OCI-LY3 (cell line): ENCODE results near the gene AGRP.

Experiments used
- H2AFZ ChIP-seq: fragments of 200-600, 300-600 bp; shearing (Covaris generic); 2 replicates; pipeline ENCODE4 v1.6.0; 2014; ENCODE audit warnings: antibody characterized with exemption, low read depth, low read length
- H3K27ac ChIP-seq: fragments of 200-600, 300-600 bp; sonication (generic); 2 replicates; pipeline ENCODE4 v1.5.1; 2014; ENCODE audit warnings: mild to moderate bottlenecking, low read length, moderate library complexity, mixed read lengths
- H3K27me3 ChIP-seq: fragments of 200-600, 300-600 bp; sonication (generic); 2 replicates; pipeline ENCODE4 v1.6.1; 2014; ENCODE audit warnings: low read depth, low read length, mixed read lengths
- H3K36me3 ChIP-seq: fragments of 200-600, 300-600 bp; sonication (generic); replicated peaks from 2 replicates; pipeline ENCODE3; 2014; ENCODE audit warnings: low read depth, low read length, mixed read lengths
- H3K4me1 ChIP-seq: fragments of 300-600, 200-600 bp; sonication (generic); 2 replicates; pipeline ENCODE4 v1.6.1; 2014; ENCODE audit warnings: low read length, mixed read lengths
- H3K4me2 ChIP-seq: fragments of 200-600, 300-600 bp; sonication (generic); 2 replicates; pipeline ENCODE4 v1.6.1; 2014; ENCODE audit warnings: low read length, mixed read lengths
- H3K4me3 ChIP-seq: fragments of 300-600, 200-600 bp; sonication (generic); 2 replicates; pipeline ENCODE4 v1.5.1; 2014; ENCODE audit warnings: antibody characterized with exemption, mild to moderate bottlenecking, low read length, moderate library complexity
- H3K79me2 ChIP-seq: fragments of 300-600, 200-600 bp; shearing (Covaris generic); 2 replicates; pipeline ENCODE4 v1.6.1; 2014; ENCODE audit warnings: mild to moderate bottlenecking, low read length, mixed read lengths
- H3K9ac ChIP-seq: fragments of 300-600, 200-600 bp; shearing (Covaris generic); 2 replicates; pipeline ENCODE4 v1.6.0; 2014; ENCODE audit warnings: mild to moderate bottlenecking, low read length, moderate library complexity
- H3K9me3 ChIP-seq: fragments of 200-600, 300-600 bp; shearing (Covaris generic); 2 replicates; pipeline ENCODE4 v1.6.1; 2014; ENCODE audit warnings: low read length, mixed read lengths; ENCODE audit not compliant: insufficient read depth
- H4K20me1 ChIP-seq: fragments of 200-600, 300-600 bp; sonication (generic); 2 replicates; pipeline ENCODE4 v1.6.1; 2016; ENCODE audit warnings: low read length, mixed read lengths; ENCODE audit not compliant: insufficient read depth
- EZH2phosphoT487 ChIP-seq: fragments of 200-600 bp; shearing (Covaris generic); IDR thresholded peaks from 2 replicates; pipeline ENCODE4 v1.6.1; 2018; ENCODE audit warnings: antibody characterized with exemption, mixed run types, low read depth
- TF ChIP-seq, protein P1 (sequence below): fragments of 200-600, 300-600 bp; sonication (generic); IDR thresholded peaks from 2 replicates; pipeline ENCODE4 v1.5.1; 2014; ENCODE audit warnings: antibody characterized with exemption, low read length, low read depth

AGRP gene

GRCh38 chr16:67509016-67509415 is 25.7 kb upstream of the AGRP start:
- Histone ChIP-seq H4K20me1 (no peaks in the 10 kb centered on the region), H3K9me3 (no peaks in the 10 kb centered on the region), H3K27ac (no peak overlapping the region), H2AFZ (no peak overlapping the region), H3K4me3 (no peak overlapping the region), H3K4me2 (no peak overlapping the region), H3K27me3 (no peaks in the 10 kb centered on the region), H3K79me2 (no peaks in the 10 kb centered on the region), H3K4me1 (peaks cover 24% of the 10 kb centered on the region), H3K36me3 (no peaks in the 10 kb centered on the region), H3K9ac (no peak overlapping the region)
- TF ChIP-seq EZH2phosphoT487, result no peak
- TF ChIP-seq, protein P1, sequence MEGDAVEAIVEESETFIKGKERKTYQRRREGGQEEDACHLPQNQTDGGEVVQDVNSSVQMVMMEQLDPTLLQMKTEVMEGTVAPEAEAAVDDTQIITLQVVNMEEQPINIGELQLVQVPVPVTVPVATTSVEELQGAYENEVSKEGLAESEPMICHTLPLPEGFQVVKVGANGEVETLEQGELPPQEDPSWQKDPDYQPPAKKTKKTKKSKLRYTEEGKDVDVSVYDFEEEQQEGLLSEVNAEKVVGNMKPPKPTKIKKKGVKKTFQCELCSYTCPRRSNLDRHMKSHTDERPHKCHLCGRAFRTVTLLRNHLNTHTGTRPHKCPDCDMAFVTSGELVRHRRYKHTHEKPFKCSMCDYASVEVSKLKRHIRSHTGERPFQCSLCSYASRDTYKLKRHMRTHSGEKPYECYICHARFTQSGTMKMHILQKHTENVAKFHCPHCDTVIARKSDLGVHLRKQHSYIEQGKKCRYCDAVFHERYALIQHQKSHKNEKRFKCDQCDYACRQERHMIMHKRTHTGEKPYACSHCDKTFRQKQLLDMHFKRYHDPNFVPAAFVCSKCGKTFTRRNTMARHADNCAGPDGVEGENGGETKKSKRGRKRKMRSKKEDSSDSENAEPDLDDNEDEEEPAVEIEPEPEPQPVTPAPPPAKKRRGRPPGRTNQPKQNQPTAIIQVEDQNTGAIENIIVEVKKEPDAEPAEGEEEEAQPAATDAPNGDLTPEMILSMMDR, result no peak

- Histone ChIP-seq H3K36me3 (no peaks in the 10 kb centered on the region), H3K9me3 (no peaks in the 10 kb centered on the region), H3K4me2 (peak overlapping the region; percentile 71), H3K79me2 (no peaks in the 10 kb centered on the region), H3K4me3 (peak overlapping the region; percentile 63), H3K9ac (peak overlapping the region; percentile 42), H3K4me1 (peaks cover 17% of the 10 kb centered on the region), H3K27me3 (no peaks in the 10 kb centered on the region), H3K27ac (no peak overlapping the region), H4K20me1 (no peaks in the 10 kb centered on the region), H2AFZ (no peak overlapping the region)
- TF ChIP-seq, protein P1, result no peak
- TF ChIP-seq EZH2phosphoT487, result no peak
Observed at GRCh38 chr16:67506468-67506867, 23.1 kb upstream of the AGRP start.

- H3K27me3 ChIP-seq, result no peaks in the 10 kb centered on the region
- H3K4me2 ChIP-seq, result no peak overlapping the region
- H2AFZ ChIP-seq, result no peak overlapping the region
- TF ChIP-seq, protein P1, result no peak
- no peak for TF ChIP-seq EZH2phosphoT487
- no peaks in the 10 kb centered on the region for H4K20me1 ChIP-seq
- H3K4me1 ChIP-seq, result peaks cover 17% of the 10 kb centered on the region
- H3K9ac ChIP-seq, result no peak overlapping the region
- H3K79me2 ChIP-seq, result no peaks in the 10 kb centered on the region
- H3K27ac ChIP-seq, result no peak overlapping the region
- H3K36me3 ChIP-seq, result no peaks in the 10 kb centered on the region
- H3K4me3 ChIP-seq, result no peak overlapping the region
- no peaks in the 10 kb centered on the region for H3K9me3 ChIP-seq
Observed at GRCh38 chr16:67504031-67505021, 21.0 kb upstream of the AGRP start.

DNA sequence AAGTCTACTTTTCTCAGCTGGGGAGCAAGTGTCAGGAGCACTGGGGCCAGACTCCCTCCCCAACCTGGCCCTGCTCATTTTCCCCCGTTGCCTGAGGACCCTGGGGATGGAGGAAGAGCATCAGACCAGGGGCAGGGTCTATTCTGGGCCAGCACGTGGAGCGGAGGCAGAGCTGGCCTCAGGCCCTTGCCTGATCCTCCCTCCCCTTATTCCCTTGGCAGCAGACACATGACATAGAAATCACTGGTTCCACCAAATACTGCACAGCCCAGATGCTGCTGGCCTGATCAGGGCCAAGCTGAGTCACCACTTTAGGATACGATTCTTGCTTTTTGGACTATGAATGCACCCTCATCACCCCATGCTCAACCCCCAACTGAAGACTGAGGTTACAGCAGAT is 15.8 kb upstream of the AGRP start:
- Histone ChIP-seq H3K27me3 (no peaks in the 10 kb centered on the region), H3K4me1 (no peaks in the 10 kb centered on the region), H4K20me1 (no peaks in the 10 kb centered on the region), H3K79me2 (no peaks in the 10 kb centered on the region), H3K9me3 (no peaks in the 10 kb centered on the region), H2AFZ (no peak overlapping the region), H3K27ac (no peak overlapping the region), H3K9ac (no peak overlapping the region), H3K4me2 (no peak overlapping the region), H3K4me3 (no peak overlapping the region), H3K36me3 (no peaks in the 10 kb centered on the region)
- TF ChIP-seq EZH2phosphoT487, result no peak
- TF ChIP-seq, protein P1, result no peak
